Frontal cortex (tissue), 4 donors: ENCODE measurements around the gene MAGT1. TPM values are rescaled to one million over a fixed set of nuclear protein-coding genes. Genes with fewer than 3 reads are reported as not detected.
"Not testable (repeated sequence)": the region's sequence is repeated elsewhere in the genome, so short reads cannot be mapped to it uniquely, and the experiment has no call there.

ENCODE experiments used
- DNase-seq, 2 donors: peaks; one replicate each; pipeline ENCODE4 v3.0.0; 2012; ENCODE audit warnings: low spot score in 2 of 2
- FAIRE-seq: peaks from 2 replicates; lab custom pipeline; 2012; peaks lifted over from hg19 to GRCh38; lab: Jason Lieb, UNC
- small RNA-seq: library from RNA; depleted of rRNA; stranded (forward); fragments of <200 nt; gene quantifications from one replicate; pipeline ENCODE3, GENCODE V24; 2014
- total RNA-seq: library from RNA; depleted of rRNA; stranded (reverse); fragments of >200 nt; gene quantifications from one replicate; pipeline ENCODE4 v1.2.3, GENCODE V29; 2014
- donor health status: control.
- donor health status: control.
- donor health status: control.

The MAGT1 gene
- total RNA-seq, 1 donor from 2014 or later: 19.6 TPM

DNA sequence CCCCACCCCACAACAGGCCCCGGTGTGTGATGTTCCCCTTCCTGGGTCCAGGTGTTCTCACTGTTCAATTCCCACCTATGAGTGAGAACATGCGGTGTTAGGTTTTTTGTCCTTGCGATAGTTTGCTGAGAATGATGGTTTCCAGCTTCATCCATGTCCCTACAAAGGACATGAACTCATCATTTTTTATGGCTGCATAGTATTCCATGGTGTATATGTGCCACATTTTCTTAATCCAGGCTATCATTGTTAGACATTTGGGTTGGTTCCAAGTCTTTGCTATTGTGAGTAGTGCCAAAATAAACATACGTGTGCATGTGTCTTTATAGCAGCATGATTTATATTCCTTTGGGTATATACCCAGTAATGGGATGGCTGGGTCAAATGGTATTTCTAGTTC is 13.8 kb downstream of the MAGT1 start:
- not testable (repeated sequence) for DNase-seq, FAIRE-seq

- DNase-seq (no peak), FAIRE-seq (no peak)
Measured at GRCh38 chrX:77875372-77875771, 19.9 kb downstream of the MAGT1 start.

DNA sequence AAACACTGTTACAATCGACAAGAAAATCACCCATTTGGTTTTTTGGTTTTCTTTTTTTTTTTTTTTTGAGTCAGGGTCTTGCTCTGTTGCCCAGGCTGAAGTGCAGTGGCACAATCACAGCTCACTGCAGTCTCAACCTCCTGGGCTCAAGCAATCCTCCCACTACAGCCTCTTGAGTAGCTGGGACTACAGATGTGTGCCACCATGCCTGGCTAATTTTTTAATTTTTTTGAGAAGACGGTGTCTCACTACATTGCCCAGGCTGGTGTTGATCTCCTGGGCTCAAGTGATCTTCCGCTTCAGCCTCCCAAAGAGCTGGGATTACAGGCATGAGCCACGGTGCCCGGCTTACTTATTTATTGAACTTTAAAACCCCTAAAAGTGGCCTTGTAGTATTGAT is 63.7 kb downstream of the MAGT1 start:
- DNase-seq, FAIRE-seq: not testable (repeated sequence)

- FAIRE-seq, DNase-seq: not testable (repeated sequence)
Measured at GRCh38 chrX:77821989-77822388, 73.2 kb downstream of the MAGT1 start.

DNA sequence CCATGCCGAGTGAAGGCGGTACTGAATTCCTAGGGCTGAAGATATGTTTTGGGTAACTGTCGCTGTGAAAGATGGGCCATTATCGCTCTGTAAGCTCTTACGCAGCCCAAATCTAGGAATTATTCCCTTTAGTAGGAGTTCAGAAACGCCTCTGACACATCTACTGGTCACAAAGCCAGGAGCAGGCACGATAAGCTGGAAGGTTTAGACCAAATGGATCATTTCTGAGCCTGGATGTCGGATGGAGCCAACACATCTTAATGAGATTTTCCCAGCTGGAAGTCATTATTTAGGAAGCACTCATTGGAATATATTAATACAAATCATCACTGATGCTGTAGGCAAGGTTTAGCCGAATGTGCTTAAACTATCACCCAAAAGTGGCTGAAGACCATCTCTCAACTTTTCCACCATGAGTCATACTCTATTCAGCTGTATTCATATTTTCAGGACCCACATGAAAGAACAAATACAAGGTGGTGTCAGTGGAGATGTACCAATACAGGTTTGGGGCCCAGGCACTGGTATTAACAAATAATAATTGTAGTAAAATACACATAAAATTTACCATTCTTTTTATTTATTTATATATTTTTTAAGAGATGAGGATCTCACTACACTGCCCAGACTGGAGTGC is 75.0 kb downstream of the MAGT1 start:
- DNase-seq (no peak), FAIRE-seq (no peak)

GRCh38 chrX:77814210-77814609 is 81.0 kb downstream of the MAGT1 start:
- FAIRE-seq: no peak
- no peak for DNase-seq

DNA sequence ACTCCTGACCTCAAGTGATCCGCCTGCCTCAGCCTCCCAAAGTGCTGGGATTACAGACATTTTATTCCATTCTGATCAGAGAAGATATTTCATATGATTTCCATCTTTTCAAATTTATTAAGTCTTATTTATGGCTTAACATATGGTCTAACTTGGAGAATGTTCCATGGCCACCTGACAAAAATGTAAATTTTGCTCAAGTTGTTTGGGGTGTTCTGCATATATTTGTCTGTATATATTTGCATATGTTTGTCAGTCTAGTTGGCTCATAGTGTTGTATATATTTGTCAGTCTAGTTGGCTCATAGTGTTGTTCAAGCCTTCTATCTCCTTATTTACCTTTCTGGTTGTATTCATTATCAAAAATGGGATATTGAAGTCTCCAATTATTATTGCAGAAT is 93.0 kb downstream of the MAGT1 start:
- FAIRE-seq (no peak), DNase-seq (no peak)

GRCh38 chrX:77795124-77795523 is 100.1 kb downstream of the MAGT1 start:
- FAIRE-seq (no peak), DNase-seq (no peak)

- DNase-seq: no peak
- no peak for FAIRE-seq
Measured at GRCh38 chrX:77793946-77794345, 101.3 kb downstream of the MAGT1 start.

- no peak for FAIRE-seq
Measured at GRCh38 chrX:77788050-77788449, 107.2 kb downstream of the MAGT1 start.

DNA sequence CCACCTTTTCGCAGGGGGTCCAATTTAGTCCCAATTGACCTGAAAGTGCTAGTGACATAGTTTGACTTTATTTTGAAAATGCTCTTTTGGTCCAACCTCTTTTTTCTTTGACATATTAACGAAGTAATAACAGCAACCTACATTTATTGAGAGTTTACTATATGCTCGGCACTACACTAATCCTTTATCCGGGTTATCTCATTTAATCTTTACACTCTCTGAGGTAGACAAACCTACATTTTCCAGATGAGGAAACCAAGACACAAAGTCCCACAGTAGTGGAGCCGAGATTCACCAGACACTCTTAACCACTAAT is 108.9 kb downstream of the MAGT1 start:
- DNase-seq: no peak
- no peak for FAIRE-seq

More at GRCh38 chrX:77788050-77788449, 107.2 kb downstream of the MAGT1 start:
- no peak for DNase-seq

DNA sequence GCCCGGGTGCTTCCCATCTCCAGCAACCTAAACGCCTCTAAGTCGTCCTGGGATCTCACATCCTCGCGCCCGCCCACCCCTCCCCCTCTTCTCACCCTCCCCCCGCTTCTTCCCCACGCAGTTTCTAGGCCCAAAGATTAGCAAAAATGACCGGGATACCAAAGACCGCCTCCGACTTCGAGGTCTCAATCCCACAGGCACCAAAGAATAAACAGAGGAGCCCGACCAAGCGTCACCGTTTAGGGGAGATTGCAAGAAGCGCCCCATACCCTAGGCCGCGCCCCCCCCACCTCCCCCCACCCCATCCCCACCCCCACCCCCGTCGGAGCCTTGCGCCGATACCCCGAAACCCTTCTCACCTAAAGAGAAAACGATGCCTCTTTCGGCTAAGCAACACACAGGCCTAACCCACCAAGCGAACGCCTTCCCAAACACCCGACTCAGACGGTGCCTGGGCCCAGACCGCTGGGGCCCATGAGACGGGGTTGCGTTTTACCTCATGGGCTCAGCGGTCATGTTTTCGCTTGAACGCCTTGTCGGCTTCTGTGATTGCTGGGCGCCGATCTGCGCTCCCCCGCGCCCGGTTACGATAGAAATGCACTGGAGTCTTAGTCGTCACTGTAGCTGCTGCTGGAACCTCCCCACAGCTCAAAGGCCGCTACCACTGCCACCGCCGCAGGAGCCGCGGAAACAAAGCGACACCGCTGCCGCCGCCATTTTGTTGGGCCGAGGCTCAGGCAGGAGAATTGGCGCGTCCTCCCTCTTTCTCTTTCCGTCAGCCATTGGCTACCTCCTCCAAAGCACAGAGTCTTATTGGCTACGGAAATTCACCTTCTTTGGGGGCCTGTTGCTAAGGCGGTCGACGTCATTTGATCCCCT is 109.5 kb downstream of the MAGT1 start, which contains the start of gene ATRX:
TSS of gene ATRX (minus strand) at position 731 of the 879 bp plus-strand sequence. CDS start at position 516, 215 bp downstream.
- DNase-seq: peak; percentile 58 to 61
- FAIRE-seq: no peak

- FAIRE-seq (no peak), DNase-seq (no peak)
Measured at GRCh38 chrX:77779695-77780094, 115.5 kb downstream of the MAGT1 start.

DNA sequence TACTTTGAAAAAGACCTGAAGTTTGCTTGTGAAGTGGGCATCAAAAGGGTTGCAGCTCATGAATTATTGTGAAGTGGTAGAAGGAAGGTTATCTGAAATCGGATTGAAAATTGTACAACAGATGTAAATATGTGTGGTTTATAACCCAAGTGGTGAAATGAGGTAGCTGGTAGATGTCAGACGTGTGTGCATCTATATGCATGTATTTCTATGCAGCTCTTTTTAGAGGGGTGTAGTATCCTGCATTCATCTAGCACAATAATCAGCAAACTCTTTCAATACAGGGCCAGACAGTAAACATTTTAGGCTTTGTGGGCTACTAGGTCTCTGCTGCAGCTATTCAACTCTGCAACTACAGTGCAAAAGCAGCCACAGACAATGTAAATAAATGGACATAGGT is 118.6 kb downstream of the MAGT1 start:
- FAIRE-seq: no peak

More for the DNA sequence above, 118.6 kb downstream of the MAGT1 start:
- DNase-seq: no peak

Small RNAs within 50 kb of the gene (small RNA-seq; reads per million reads assigned to genes)
- gene RN7SL460P: not detected
- not detected for gene RNU6-854P

Other genes starting within 250 kb of the MAGT1 start
- gene ATRX, start 109.2 kb downstream of the MAGT1 start, total RNA-seq: 229 TPM
- gene COX7B, start 4.0 kb upstream of the MAGT1 start, total RNA-seq: 79.9 TPM
- 15.1 TPM for gene ATP7A, start 15.3 kb upstream of the MAGT1 start, total RNA-seq
- gene PGAM4, start 74.2 kb upstream of the MAGT1 start, total RNA-seq: not detected
- 91.3 TPM for gene PGK1, start 208.8 kb upstream of the MAGT1 start, total RNA-seq
- 46.1 TPM for gene TAF9B, start 244.2 kb upstream of the MAGT1 start, total RNA-seq